OCI-LY1 (cell line): ENCODE results near the gene RANBP2.

Experiments
- H2AFZ ChIP-seq: fragments of 200-600 bp; sonication (generic), shearing (Covaris generic); 2 replicates; pipeline ENCODE4 v1.6.0; 2014; ENCODE audit warnings: antibody characterized with exemption, mild to moderate bottlenecking, low read length
- H3F3A ChIP-seq: fragments of 200-600 bp; sonication (generic), shearing (Covaris generic); 2 replicates; pipeline ENCODE4 v1.6.0; 2014; ENCODE audit warnings: mild to moderate bottlenecking, antibody characterized with exemption, low read length, moderate library complexity; ENCODE audit not compliant: insufficient read depth
- H3K27ac ChIP-seq: fragments of 200-600 bp; sonication (generic); 2 replicates; pipeline ENCODE4 v1.5.1; 2014; ENCODE audit warnings: low read length, mixed run types, mild to moderate bottlenecking, low read depth; ENCODE audit not compliant: poor library complexity, severe bottlenecking
- H3K27me3 ChIP-seq: fragments of 200-600 bp; sonication (generic); 2 replicates; pipeline ENCODE4 v1.6.0; 2014; ENCODE audit warnings: antibody characterized with exemption, mild to moderate bottlenecking, low read length, moderate library complexity; ENCODE audit not compliant: insufficient read depth
- H3K36me3 ChIP-seq: fragments of 200-600 bp; sonication (generic); 2 replicates; pipeline ENCODE4 v1.6.1; 2014; ENCODE audit warnings: mild to moderate bottlenecking, antibody characterized with exemption, low read length, moderate library complexity, mixed read lengths; ENCODE audit not compliant: insufficient read depth
- H3K4me1 ChIP-seq: fragments of 200-600 bp; sonication (generic); 2 replicates; pipeline ENCODE4 v1.5.1; 2014; ENCODE audit warnings: mild to moderate bottlenecking, low read length, moderate library complexity; ENCODE audit not compliant: insufficient read depth, severe bottlenecking
- H3K4me2 ChIP-seq: fragments of 200-600 bp; sonication (generic), shearing (Covaris generic); 2 replicates; pipeline ENCODE4 v1.6.1; 2014; ENCODE audit warnings: low read length
- H3K4me3 ChIP-seq: fragments of 200-600 bp; sonication (generic); 2 replicates; pipeline ENCODE4 v1.5.1; 2014; ENCODE audit warnings: low read length, low read depth, mild to moderate bottlenecking, mixed read lengths; ENCODE audit not compliant: poor library complexity, severe bottlenecking
- H3K79me2 ChIP-seq: fragments of 200-600 bp; shearing (Covaris generic); 2 replicates; pipeline ENCODE4 v1.6.1; 2016; ENCODE audit warnings: mixed run types, low read length, mixed read lengths; ENCODE audit not compliant: insufficient read depth
- H3K9ac ChIP-seq: fragments of 200-600 bp; sonication (generic), shearing (Covaris generic); 2 replicates; pipeline ENCODE4 v1.6.1; 2014; ENCODE audit warnings: mild to moderate bottlenecking, low read length, mixed read lengths
- H3K9me2 ChIP-seq: fragments of 200-600 bp; sonication (generic), shearing (Covaris generic); 2 replicates; pipeline ENCODE4 v1.6.1; 2014; ENCODE audit warnings: low read depth, mild to moderate bottlenecking, low read length, mixed read lengths
- H3K9me3 ChIP-seq: fragments of 200-600 bp; shearing (Covaris generic); 2 replicates; pipeline ENCODE4 v1.6.1; 2014; ENCODE audit warnings: low read length, mixed read lengths
- H4K20me1 ChIP-seq: fragments of 200-600 bp; sonication (generic), shearing (Covaris generic); 2 replicates; pipeline ENCODE4 v1.6.0; 2016; ENCODE audit warnings: mild to moderate bottlenecking, low read length; ENCODE audit not compliant: insufficient read depth
- EZH2 ChIP-seq: fragments of 200-600 bp; sonication (generic), shearing (Covaris generic); IDR thresholded peaks from 2 replicates; pipeline ENCODE4 v1.8.0; 2017; ENCODE audit warnings: borderline replicate concordance, mixed run types, mild to moderate bottlenecking, antibody characterized with exemption, low read length, moderate library complexity, mixed read lengths
- TF ChIP-seq, protein P1 (sequence below): fragments of 200-600 bp; sonication (generic), shearing (Covaris generic); IDR thresholded peaks from 2 replicates; pipeline ENCODE4 v1.5.1; 2017; ENCODE audit warnings: mild to moderate bottlenecking, antibody characterized with exemption, low read length, moderate library complexity, mixed read lengths

The RANBP2 gene

GRCh38 chr2:108825254-108825653, 106.0 kb downstream of the RANBP2 start:
- TF ChIP-seq, protein P1, sequence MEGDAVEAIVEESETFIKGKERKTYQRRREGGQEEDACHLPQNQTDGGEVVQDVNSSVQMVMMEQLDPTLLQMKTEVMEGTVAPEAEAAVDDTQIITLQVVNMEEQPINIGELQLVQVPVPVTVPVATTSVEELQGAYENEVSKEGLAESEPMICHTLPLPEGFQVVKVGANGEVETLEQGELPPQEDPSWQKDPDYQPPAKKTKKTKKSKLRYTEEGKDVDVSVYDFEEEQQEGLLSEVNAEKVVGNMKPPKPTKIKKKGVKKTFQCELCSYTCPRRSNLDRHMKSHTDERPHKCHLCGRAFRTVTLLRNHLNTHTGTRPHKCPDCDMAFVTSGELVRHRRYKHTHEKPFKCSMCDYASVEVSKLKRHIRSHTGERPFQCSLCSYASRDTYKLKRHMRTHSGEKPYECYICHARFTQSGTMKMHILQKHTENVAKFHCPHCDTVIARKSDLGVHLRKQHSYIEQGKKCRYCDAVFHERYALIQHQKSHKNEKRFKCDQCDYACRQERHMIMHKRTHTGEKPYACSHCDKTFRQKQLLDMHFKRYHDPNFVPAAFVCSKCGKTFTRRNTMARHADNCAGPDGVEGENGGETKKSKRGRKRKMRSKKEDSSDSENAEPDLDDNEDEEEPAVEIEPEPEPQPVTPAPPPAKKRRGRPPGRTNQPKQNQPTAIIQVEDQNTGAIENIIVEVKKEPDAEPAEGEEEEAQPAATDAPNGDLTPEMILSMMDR, result no peak
- TF ChIP-seq EZH2, result no peak
- H3K27ac ChIP-seq, result no peak overlapping the region
- no peak overlapping the region for H3K4me3 ChIP-seq
- H3F3A ChIP-seq, result no peaks in the 10 kb centered on the region
- no peaks in the 10 kb centered on the region for H3K79me2 ChIP-seq
- no peak overlapping the region for H3K9ac ChIP-seq
- H2AFZ ChIP-seq, result no peak overlapping the region
- no peak overlapping the region for H3K4me2 ChIP-seq
- 0 out of 2 replicates have a peak, but pooled peaks cover under 1% of the 10 kb centered on the region for H3K9me3 ChIP-seq
- no peaks in the 10 kb centered on the region for H4K20me1 ChIP-seq
- no peaks in the 10 kb centered on the region for H3K4me1 ChIP-seq
- H3K36me3 ChIP-seq, result peaks cover 27% of the 10 kb centered on the region
- H3K27me3 ChIP-seq, result no peaks in the 10 kb centered on the region
- H3K9me2 ChIP-seq, result no peaks in the 10 kb centered on the region

- H2AFZ ChIP-seq, result no peak overlapping the region
- H3K9ac ChIP-seq, result no peak overlapping the region
Measured at GRCh38 chr2:108825736-108826135, 106.5 kb downstream of the RANBP2 start.

DNA sequence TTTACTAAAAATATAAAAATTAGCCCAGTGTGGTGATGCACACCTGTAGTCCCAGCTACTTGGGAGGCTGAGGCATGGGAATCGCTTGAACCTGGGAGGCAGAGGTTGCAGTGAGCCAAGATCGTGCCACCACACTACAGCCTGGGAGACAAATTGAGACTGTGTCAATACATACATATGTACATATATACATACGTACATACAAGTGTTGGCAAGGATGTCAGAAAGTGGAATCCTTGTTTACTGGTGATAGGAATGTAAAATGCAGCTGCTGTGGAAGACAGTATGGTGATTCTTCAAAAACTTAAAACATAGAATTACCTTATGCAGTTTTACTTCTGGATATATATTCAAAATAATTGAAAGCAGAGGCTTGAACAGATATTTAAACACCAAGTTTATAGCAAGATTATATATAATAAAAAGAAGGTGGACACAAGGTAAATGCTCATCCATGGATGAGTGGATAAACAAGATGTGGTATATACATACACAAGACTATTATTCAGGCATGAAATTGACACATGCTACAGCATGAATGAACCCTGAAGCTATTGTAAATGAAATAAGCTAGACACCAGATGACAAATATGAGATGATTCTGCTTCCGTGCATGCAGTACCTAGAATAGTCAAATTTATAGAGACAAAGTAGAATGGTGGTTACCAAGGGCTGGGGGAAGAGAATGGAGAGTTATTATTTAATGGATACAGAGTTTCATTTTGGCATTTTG, 110.5 kb downstream of the RANBP2 start:
- Histone ChIP-seq H3K4me1 (no peaks in the 10 kb centered on the region), H3K9ac (no peak overlapping the region), H3K4me3 (no peak overlapping the region), H2AFZ (no peak overlapping the region), H3K9me3 (no peaks in the 10 kb centered on the region), H3K79me2 (no peaks in the 10 kb centered on the region), H4K20me1 (no peaks in the 10 kb centered on the region), H3K36me3 (peaks cover 15% of the 10 kb centered on the region; the same call in 1 of the 2 replicates), H3K9me2 (no peaks in the 10 kb centered on the region), H3F3A (no peaks in the 10 kb centered on the region), H3K27me3 (no peaks in the 10 kb centered on the region), H3K27ac (no peak overlapping the region), H3K4me2 (no peak overlapping the region)
- TF ChIP-seq EZH2, result no peak
- TF ChIP-seq, protein P1, result no peak

More at GRCh38 chr2:108825736-108826135, 106.5 kb downstream of the RANBP2 start:
- no peaks in the 10 kb centered on the region for H3K9me2 ChIP-seq
- H4K20me1 ChIP-seq, result no peaks in the 10 kb centered on the region
- H3K4me1 ChIP-seq, result no peaks in the 10 kb centered on the region
- no peak overlapping the region for H3K4me3 ChIP-seq
- peaks cover 22% of the 10 kb centered on the region for H3K36me3 ChIP-seq
- H3K27ac ChIP-seq, result no peak overlapping the region
- H3K9me3 ChIP-seq, result no peaks in the 10 kb centered on the region
- no peaks in the 10 kb centered on the region for H3K27me3 ChIP-seq
- TF ChIP-seq, protein P1, result no peak
- no peak for TF ChIP-seq EZH2
- no peak overlapping the region for H3K4me2 ChIP-seq
- no peaks in the 10 kb centered on the region for H3K79me2 ChIP-seq
- no peaks in the 10 kb centered on the region for H3F3A ChIP-seq
